Prostate gland (tissue), 2 donors: ENCODE results near the gene ITGBL1.

Experiments used
- POLR2A ChIP-seq: fragments of 450-650 bp; IDR thresholded peaks from one replicate; pipeline ENCODE4 v1.6.1; 2016; ENCODE audit warnings: antibody characterized with exemption, mild to moderate bottlenecking
- TF ChIP-seq, protein P1 (sequence below), 4 experiments: fragments of 200-600 bp in 2 of 4; fragments of 450-650 bp in 2 of 4; sonication (generic) in 2 of 4; IDR thresholded peaks; 1 replicate in 3 of 4; 2 replicates in 1 of 4; pipeline ENCODE4 v1.5.1; 2016 to 2019; ENCODE audit warnings: antibody characterized with exemption in 4 of 4, mild to moderate bottlenecking in 2 of 4, moderate library complexity in 2 of 4

DNA sequence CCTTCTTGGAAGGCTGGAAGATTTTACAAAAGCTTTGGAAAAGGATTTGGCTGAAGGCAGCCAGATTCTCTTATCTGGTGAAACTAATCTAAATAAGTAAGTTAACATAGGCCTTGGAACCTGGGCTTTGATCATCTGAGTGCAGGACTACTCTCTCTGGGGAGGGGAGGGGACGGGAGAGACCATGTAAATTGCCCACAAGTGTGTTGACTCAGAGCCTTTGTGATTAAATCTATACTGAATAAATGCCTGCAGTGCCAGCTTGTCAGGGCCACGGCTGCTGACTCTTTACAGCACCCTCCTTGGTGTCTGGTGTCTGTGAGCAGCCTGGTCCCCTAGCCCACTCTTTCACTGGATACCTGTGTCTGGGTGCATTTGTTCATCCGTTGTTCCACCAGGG, 251.4 kb downstream of the ITGBL1 start:
- TF ChIP-seq, protein P1, sequence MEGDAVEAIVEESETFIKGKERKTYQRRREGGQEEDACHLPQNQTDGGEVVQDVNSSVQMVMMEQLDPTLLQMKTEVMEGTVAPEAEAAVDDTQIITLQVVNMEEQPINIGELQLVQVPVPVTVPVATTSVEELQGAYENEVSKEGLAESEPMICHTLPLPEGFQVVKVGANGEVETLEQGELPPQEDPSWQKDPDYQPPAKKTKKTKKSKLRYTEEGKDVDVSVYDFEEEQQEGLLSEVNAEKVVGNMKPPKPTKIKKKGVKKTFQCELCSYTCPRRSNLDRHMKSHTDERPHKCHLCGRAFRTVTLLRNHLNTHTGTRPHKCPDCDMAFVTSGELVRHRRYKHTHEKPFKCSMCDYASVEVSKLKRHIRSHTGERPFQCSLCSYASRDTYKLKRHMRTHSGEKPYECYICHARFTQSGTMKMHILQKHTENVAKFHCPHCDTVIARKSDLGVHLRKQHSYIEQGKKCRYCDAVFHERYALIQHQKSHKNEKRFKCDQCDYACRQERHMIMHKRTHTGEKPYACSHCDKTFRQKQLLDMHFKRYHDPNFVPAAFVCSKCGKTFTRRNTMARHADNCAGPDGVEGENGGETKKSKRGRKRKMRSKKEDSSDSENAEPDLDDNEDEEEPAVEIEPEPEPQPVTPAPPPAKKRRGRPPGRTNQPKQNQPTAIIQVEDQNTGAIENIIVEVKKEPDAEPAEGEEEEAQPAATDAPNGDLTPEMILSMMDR (IDR thresholded peaks at IDR 0.05): no peak
- TF ChIP-seq POLR2A: no peak
